HG02938 (cell line): ENCODE data around the gene NDUFA1.
"Not testable (repeated sequence)": the region's sequence is repeated elsewhere in the genome, so short reads cannot be mapped to it uniquely, and the experiment has no call there.

Experiments used
- ATAC-seq: cut with Tn5 transposase; IDR thresholded peaks from one replicate; pipeline ENCODE4 v1.9.1; 2021; ENCODE audit warnings: mild to moderate bottlenecking, moderate library complexity; ENCODE audit not compliant: unreplicated experiment

NDUFA1 gene

DNA sequence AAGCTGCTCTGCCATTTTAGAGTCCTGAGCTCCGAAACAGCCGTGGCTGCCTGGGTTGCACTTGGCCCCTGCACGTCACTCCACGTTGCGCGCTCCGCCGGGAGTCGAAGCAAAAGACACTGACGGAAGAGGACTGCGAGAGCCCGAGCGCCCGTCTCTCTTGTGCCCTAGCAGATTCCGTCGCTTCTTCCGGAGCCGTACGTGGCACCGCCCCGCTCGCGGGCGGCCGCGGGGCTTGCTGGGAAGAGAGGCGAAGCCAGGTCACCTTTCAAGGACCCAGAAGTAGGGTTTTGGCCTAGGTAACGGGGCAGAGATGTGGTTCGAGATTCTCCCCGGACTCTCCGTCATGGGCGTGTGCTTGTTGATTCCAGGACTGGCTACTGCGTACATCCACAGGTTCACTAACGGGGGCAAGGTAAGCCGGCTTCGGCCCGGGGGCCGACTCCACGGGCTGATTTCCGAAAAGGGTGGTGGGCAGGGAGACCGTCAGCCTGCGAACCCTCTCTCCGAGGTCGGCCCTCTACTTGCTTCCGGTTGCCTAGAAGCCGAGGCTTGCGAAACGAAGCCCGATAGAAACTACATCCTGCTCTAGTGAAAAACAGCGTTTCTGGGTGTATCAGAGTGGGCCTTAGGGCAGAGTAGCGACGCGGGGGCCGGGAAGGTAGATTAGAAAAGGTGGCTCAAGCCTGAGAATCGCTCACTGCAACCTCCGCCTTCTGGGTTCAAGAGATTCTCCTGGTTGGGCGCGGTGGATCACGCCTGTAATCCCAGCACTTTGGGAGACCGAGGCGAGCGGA, at the start of gene NDUFA1, which contains the start of gene RNF113A:
TSS of gene NDUFA1 (plus strand) at position 234 of the 797 bp plus-strand sequence. CDS start at position 314, 80 bp downstream.
TSS of gene RNF113A (minus strand) at position 135 of the 797 bp plus-strand sequence. CDS start at position 15, 120 bp downstream.
- peak; percentile 92 for ATAC-seq

DNA sequence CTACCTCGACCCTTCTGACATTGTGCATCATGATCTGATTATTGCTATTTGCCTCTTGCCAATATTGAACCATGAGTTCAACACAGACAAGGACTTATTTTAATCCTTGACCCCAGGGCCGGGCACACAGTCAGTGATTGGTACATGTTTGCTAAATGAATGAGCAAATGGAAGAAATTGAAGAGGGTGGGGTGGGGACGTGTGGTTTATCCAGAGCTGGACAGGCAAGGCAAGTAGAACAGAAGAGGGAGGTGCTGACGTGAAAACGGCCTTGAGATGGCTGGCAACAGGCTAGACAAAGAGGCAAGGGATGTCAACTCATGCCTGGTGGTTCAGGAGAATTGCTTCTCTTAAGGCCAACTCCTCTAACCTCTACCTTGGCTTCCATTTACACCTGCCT, 47.4 kb upstream of the NDUFA1 start:
- not testable (repeated sequence) for ATAC-seq

DNA sequence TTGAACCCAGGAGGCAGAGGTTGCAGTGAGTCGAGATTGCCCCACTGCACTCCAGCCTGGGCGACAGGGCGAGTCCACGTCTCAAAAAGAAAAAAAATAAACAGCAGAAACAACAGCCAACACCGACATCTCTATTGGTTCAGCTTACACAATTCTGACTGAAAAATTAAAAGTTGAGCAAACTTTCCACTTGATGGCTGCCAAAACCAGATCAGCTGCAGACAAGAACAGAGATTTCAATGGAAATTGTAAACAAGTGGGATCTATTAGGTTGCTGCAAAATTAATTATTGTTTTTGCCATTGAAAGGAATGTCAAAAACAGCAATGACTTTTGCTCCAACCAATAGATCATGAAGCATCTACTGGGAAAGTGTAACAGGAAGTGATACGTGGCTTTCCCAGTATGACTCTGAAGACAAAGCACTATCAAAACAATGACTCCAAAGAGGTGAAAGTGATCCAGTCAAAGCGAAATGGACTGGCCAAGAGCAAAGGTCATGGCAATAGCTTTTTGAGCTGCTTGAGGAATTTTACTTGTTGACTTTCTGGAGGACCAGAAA, 45.2 kb upstream of the NDUFA1 start:
- ATAC-seq, result no peak

DNA sequence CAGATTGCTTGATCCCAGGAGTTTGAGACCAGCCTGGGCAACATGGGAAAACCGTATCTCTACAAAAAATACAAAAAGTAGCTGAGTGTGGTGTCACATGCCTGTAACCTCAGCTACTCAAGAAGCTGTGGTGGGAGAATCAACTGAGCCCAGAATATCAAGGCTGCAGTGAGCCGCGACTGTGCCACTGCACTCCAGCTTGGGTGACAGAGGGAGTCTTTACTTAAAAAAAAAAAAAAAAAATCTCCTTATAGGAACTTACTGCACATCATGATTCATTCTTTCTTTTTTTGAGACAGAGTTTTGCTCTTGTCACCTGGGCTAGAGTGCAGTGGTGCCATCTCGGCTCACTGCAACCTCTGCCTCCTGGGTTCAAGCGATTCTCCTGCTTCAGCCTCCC, 43.2 kb upstream of the NDUFA1 start:
- no peak for ATAC-seq

- ATAC-seq, result no peak
Measured at GRCh38 chrX:119833905-119834304, 37.7 kb upstream of the NDUFA1 start.

- ATAC-seq, result peak; percentile 98
Measured at GRCh38 chrX:119852382-119853353, 19.0 kb upstream of the NDUFA1 start, which contains the start of gene UPF3B. Gene UPF3B (minus strand): TSS chrX:119852963. CDS start chrX:119852928, 35 bp downstream.

- ATAC-seq, result no peak
Measured at GRCh38 chrX:119853444-119853843, 18.2 kb upstream of the NDUFA1 start.

DNA sequence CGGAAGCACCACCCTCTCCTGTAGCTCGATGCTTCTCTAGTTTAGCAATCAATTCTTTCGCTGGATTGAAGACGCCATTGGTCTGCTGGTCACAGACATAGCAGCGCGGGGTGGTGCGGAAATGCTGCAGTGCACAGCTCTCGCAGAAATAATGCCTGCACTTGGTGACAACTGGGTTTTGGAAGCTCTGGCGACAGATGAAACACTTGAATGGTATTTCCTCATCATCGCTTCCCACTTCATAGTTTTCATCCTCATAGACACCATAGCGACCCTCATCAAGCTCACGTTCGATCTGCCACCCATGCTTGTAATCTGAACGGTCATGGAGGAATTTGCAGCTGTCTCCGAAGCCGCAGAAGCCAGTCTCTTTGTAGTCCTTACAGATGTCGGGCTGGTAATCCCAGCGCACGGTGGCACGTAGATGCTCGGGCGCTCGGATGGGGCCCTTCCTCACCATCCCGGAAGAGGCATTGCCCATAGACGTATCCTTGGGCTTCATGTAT, 953 bp upstream of the NDUFA1 start:
- no peak for ATAC-seq

- ATAC-seq, result peak; percentile 38
Measured at GRCh38 chrX:119871245-119871598, 410 bp upstream of the NDUFA1 start.

DNA sequence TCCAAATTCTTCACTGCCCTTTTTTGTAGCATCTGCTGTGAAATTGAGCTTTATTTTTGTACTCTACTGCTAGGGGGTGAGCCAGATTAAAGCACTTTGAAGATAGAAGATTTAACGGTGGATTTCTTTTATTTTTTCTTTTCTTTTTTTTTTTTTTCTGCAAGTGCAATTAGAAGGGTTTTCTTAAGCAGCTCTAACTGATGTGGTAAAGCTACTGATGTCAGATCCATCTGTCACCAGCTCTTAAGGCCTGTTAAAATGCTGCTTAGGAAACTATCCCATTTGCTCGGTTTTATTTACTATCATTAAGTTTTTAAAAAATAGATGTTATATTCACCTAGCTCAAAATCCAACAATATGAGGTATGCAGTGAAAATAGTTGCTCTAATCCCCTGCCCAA, 7.1 kb downstream of the NDUFA1 start:
- no peak for ATAC-seq

- ATAC-seq, result no peak
Measured at GRCh38 chrX:119880076-119880475, 8.4 kb downstream of the NDUFA1 start.

- ATAC-seq, result no peak
Measured at GRCh38 chrX:119880552-119881437, 9.2 kb downstream of the NDUFA1 start.

- ATAC-seq, result no peak
Measured at GRCh38 chrX:119885554-119886428, 14.2 kb downstream of the NDUFA1 start.

- no peak for ATAC-seq
Measured at GRCh38 chrX:119887721-119888425, 16.2 kb downstream of the NDUFA1 start.

DNA sequence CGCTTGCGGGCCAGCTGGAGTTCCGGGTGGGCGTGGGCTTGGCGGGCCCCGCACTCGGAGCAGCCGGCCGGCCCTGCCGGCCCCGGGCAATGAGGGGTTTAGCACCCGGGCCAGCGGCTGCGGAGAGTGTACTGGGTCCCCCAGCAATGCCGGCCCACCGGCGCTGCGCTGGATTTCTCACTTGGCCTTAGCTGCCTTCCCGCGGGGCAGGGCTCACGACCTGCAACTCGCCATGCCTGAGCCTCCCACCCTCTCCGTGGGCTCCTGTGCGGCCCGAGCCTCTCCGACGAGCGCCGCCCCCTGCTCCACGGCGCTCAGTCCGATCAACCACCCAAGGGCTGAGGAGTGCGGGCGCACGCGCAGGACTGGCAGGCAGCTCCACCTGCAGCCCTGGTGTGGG, 19.0 kb downstream of the NDUFA1 start:
- ATAC-seq, result not testable (repeated sequence)

DNA sequence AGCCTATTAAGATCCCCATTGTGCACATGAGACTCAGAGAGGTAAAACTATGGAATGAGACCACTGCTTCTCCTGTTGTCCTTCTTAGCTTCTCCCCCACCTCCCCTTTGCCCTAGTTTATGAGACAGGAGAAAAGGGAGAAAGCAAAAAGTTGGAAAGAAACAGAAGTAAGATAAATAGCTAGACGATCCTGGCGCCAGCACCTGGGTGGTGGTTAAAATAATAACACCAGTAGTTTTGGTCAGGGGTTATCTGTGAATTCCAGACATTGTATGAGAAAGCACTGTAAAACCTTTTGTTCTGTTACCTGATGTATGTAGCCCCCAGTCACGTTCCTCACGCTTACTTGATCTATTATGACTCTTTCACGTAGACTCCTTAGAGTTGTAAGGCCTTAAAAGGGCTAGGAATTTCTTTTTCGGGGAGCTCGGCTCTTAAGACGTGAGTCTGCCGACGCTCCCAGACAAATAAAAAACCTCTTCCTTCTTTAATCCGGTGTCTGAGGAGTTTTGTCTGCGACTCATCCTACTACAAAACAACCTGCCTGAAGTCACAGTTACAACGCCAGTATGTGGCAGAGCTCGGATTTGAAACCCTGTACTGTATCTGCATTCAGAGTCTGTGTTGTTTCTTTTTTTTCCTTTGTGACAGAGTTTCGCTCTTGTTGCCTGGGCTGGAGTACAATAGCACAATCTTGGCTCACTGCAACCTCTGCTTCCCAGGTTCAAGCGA, 20.5 kb downstream of the NDUFA1 start:
- ATAC-seq, result not testable (repeated sequence)

DNA sequence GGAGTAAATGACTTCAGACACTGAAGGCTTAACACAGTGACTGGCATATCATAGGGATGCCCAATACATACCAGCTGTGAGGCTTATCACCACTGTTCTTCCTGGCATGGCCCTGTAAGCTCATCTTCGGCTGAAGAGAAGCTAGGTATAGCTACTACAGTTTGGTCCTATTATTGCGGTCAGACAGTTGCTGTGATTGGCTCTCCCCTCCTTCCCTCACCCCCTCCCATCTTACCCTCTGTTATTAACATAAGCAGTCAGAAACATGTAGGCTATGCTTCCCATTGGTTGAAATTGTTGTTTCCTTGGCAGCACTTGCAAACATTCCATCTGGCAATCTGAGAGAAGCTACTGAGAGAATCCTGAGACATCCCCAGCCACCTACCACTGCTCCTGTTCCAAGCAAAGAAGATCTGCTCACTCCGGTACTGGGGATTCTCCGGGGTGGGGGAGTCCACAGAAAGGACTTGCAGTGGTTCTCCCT, 24.3 kb downstream of the NDUFA1 start, which contains the start of gene AKAP14:
TSS of gene AKAP14 (plus strand) at position 51 of the 484 bp plus-strand sequence. CDS start 7,331 bp downstream, outside the sequence.
- ATAC-seq, result no peak
